ENCODE measurements around the gene BIRC5.

BIRC5 gene

DNA sequence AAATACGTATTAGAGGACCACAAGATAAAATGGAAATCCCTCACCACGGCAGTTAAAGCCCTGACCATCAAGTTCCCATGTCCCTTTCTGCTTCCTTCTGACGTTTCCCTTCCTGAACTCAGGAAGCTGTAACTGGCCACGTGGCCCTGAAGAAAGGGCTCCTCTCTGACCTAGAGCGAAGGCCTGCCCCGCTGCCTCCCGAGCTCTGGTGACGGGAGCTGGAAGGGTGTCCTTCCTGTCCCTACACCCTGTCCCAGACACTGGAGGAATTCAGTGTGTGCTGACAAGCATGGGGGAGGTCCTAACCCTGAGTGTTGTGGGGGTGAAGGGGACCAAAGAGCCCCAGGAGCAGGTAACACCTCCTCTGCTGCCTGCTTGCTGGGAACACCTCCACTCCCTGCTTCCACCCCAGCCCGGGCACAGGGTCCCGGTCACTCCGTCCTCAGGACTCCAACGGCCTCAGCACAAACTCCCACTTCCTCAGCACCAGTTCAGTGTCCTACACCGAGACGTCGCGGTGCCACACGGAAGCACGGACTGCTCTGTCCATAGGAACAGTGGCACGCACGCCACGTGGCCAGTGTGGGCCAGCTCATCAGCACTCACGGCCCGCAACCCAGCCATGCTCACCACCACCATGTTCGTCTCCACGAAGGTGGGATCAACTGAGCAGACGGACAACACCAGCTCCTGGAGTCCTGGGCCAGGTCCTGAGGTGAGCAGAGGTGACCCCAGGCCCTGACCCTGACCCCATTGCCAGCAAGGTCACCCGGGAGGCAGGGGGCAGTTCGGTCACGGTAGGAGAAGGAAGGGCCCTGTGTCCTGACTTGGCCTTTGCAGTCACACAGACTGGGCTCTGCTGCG, 34.2 kb downstream of the BIRC5 start:
- H4K12ac ChIP-seq (ENCODE audit: low read depth, low read length) = no peak overlapping the region
- WGBS (ENCODE audit: extremely low coverage, insufficient coverage, insufficient read length) = no CpG with 5 or more reads among the region's 30 CpGs

GRCh38 chr17:78249074-78249817, 35.2 kb downstream of the BIRC5 start:
- Histone ChIP-seq H3K79me1 (ENCODE audit: low read length) (peaks cover 12% of the 10 kb centered on the region), H2BK120ac (ENCODE audit: insufficient read depth, low read length, poor library complexity) (no peak overlapping the region), H3K9ac (ENCODE audit: low read length) (no peak overlapping the region), H3K23ac (ENCODE audit: low read length) (no peak overlapping the region), H4K91ac (ENCODE audit: low read depth, low read length) (no peak overlapping the region), H4K12ac (ENCODE audit: low read depth, low read length) (no peak overlapping the region), H3K27ac (ENCODE audit: low read depth, low read length) (no peak overlapping the region), H3K14ac (ENCODE audit: low read length) (no peak overlapping the region), H3K27me3 (ENCODE audit: insufficient read depth, low read length) (no peaks in the 10 kb centered on the region), H3K36me3 (ENCODE audit: control insufficient read depth in 1 of 2, insufficient read depth in 2 of 2, low read length in 2 of 2) (no peaks in the 10 kb centered on the region), H2AK5ac (ENCODE audit: low read length) (peak overlapping the region; percentile 32), H3K79me2 (ENCODE audit: control insufficient read depth, insufficient read depth, low read length, poor library complexity) (peaks cover 2% of the 10 kb centered on the region), H3K4ac (ENCODE audit: low read depth, low read length) (no peak overlapping the region), H4K8ac (ENCODE audit: low read depth, low read length) (no peak overlapping the region), H3K9me3 (ENCODE audit: insufficient read depth, low read depth, low read length) (peaks cover 3% of the 10 kb centered on the region), H2BK5ac (ENCODE audit: low read depth, low read length, poor library complexity) (no peak overlapping the region), H3K4me3 (ENCODE audit: low read depth, low read length) (no peak overlapping the region), H3K4me1 (ENCODE audit: control insufficient read depth in 1 of 2, insufficient read depth in 2 of 2, low read length in 2 of 2) (peaks cover 6 to 10% of the 10 kb centered on the region in 2 experiments), H3K4me2 (ENCODE audit: low read length) (no peak overlapping the region), H2BK12ac (ENCODE audit: low read length) (no peak overlapping the region), H2AFZ (ENCODE audit: insufficient read depth, low read length, poor library complexity) (no peak overlapping the region), H3K18ac (ENCODE audit: low read length) (no peak overlapping the region)
- no CpG with 5 or more reads among the region's 16 CpGs for WGBS (ENCODE audit: extremely low coverage, insufficient coverage, insufficient read length)
- DNase-seq = no peak

More for the DNA sequence above, 34.2 kb downstream of the BIRC5 start:
- Histone ChIP-seq H3K14ac (ENCODE audit: low read length) (peak overlapping the region; percentile 38), H2BK5ac (ENCODE audit: low read depth, low read length, poor library complexity) (no peak overlapping the region), H3K4ac (ENCODE audit: low read depth, low read length) (no peak overlapping the region), H3K36me3 (ENCODE audit: control insufficient read depth in 1 of 2, insufficient read depth in 2 of 2, low read length in 2 of 2) (no peaks in the 10 kb centered on the region), H4K91ac (ENCODE audit: low read depth, low read length) (peak overlapping the region; percentile 40), H2BK120ac (ENCODE audit: insufficient read depth, low read length, poor library complexity) (peak overlapping the region; percentile 53), H2AK5ac (ENCODE audit: low read length) (peak overlapping the region; percentile 58), H3K27me3 (ENCODE audit: insufficient read depth, low read length) (no peaks in the 10 kb centered on the region), H2AFZ (ENCODE audit: insufficient read depth, low read length, poor library complexity) (no peak overlapping the region), H3K18ac (ENCODE audit: low read length) (peak overlapping the region; percentile 47), H3K4me3 (ENCODE audit: low read depth, low read length) (no peak overlapping the region), H4K8ac (ENCODE audit: low read depth, low read length) (peak overlapping the region; percentile 6), H3K4me1 (ENCODE audit: control insufficient read depth in 1 of 2, insufficient read depth in 2 of 2, low read length in 2 of 2) (peaks cover 2 to 6% of the 10 kb centered on the region in 2 experiments), H3K9me3 (ENCODE audit: insufficient read depth, low read depth, low read length) (peaks cover 3% of the 10 kb centered on the region), H3K4me2 (ENCODE audit: low read length) (no peak overlapping the region), H2BK12ac (ENCODE audit: low read length) (peak overlapping the region; percentile 93), H3K9ac (ENCODE audit: low read length) (no peak overlapping the region), H3K27ac (ENCODE audit: low read depth, low read length) (no peak overlapping the region), H3K23ac (ENCODE audit: low read length) (no peak overlapping the region), H3K79me1 (ENCODE audit: low read length) (peaks cover 8% of the 10 kb centered on the region), H3K79me2 (ENCODE audit: control insufficient read depth, insufficient read depth, low read length, poor library complexity) (no peaks in the 10 kb centered on the region)
- DNase-seq = no peak

DNA sequence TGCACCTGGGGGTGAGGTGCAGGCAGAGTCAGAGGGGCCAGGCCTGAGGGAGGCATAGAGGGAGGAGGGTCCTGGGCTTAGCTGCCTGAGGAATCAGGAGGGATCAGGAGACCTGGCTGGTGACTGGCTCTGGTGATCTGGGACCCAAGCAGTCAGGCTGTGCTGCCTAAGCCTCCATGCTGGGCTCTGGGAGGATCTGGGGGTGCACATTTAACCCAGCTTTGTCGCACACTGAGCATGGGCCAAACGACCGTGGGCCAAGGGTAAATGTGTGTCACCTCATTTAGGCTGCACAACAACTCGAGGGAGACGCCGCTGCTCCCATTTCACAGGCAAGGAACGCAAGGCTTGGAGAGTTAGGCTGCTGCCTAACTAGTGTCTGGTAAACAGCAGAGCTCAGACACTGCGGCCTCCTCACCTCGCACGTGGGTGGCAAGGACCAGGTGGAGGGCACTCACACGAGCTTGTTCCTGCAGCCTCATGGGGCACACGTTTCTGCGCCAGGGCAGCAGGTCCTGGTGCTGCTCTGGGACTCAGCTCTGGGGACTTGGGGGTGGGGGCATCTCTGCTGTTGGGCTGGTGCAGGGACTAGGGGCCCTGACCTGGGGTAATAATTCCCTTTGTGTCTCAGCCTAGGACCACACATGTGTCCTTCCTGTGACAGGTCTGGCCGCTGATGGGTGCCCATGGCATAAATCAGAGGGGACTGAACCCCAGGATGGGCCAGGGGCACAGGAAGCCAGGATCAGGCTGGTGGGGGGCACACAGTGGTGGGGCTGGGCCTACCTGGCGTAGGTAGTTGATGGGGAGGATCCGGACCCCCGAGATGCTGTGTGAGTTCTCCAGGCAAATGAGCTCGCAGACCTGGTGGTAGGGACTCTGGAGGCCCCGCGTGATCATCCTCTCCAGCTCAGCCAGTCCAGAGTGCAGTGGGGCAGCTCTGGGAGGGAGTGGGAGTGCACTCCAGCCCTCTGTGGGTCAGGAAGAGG, 36.1 kb downstream of the BIRC5 start:
- no peak overlapping the region for H2BK12ac ChIP-seq (ENCODE audit: low read length)
- peaks cover 3% of the 10 kb centered on the region for H3K9me3 ChIP-seq (ENCODE audit: insufficient read depth, low read depth, low read length)
- no peaks in the 10 kb centered on the region for H3K27me3 ChIP-seq (ENCODE audit: insufficient read depth, low read length)
- H2AFZ ChIP-seq (ENCODE audit: insufficient read depth, low read length, poor library complexity) = no peak overlapping the region
- no peak overlapping the region for H3K23ac ChIP-seq (ENCODE audit: low read length)
- H3K9ac ChIP-seq (ENCODE audit: low read length) = no peak overlapping the region
- peaks cover 6 to 10% of the 10 kb centered on the region in 2 experiments for H3K4me1 ChIP-seq (ENCODE audit: control insufficient read depth in 1 of 2, insufficient read depth in 2 of 2, low read length in 2 of 2)
- H3K36me3 ChIP-seq (ENCODE audit: control insufficient read depth in 1 of 2, insufficient read depth in 2 of 2, low read length in 2 of 2) = no peaks in the 10 kb centered on the region
- no peak overlapping the region for H4K12ac ChIP-seq (ENCODE audit: low read depth, low read length)
- no CpG with 5 or more reads among the region's 20 CpGs for WGBS (ENCODE audit: extremely low coverage, insufficient coverage, insufficient read length)
- no peak overlapping the region for H3K4ac ChIP-seq (ENCODE audit: low read depth, low read length)
- no peak overlapping the region for H3K27ac ChIP-seq (ENCODE audit: low read depth, low read length)
- H2BK120ac ChIP-seq (ENCODE audit: insufficient read depth, low read length, poor library complexity) = no peak overlapping the region
- no peak overlapping the region for H3K18ac ChIP-seq (ENCODE audit: low read length)
- peaks cover 3% of the 10 kb centered on the region for H3K79me2 ChIP-seq (ENCODE audit: control insufficient read depth, insufficient read depth, low read length, poor library complexity)
- H3K4me2 ChIP-seq (ENCODE audit: low read length) = no peak overlapping the region
- H2BK5ac ChIP-seq (ENCODE audit: low read depth, low read length, poor library complexity) = no peak overlapping the region
- no peak for DNase-seq
- H3K79me1 ChIP-seq (ENCODE audit: low read length) = peaks cover 13% of the 10 kb centered on the region
- H3K4me3 ChIP-seq (ENCODE audit: low read depth, low read length) = no peak overlapping the region
- no peak overlapping the region for H3K14ac ChIP-seq (ENCODE audit: low read length)
- H2AK5ac ChIP-seq (ENCODE audit: low read length) = peak overlapping the region; percentile 32
- peak overlapping the region; percentile 18 for H4K91ac ChIP-seq (ENCODE audit: low read depth, low read length)
- no peak overlapping the region for H4K8ac ChIP-seq (ENCODE audit: low read depth, low read length)

Measured in trophoblast cell (in vitro differentiated cells and primary cell).